Heart left ventricle (tissue), 13 donors: Measurements from ENCODE around the gene ZNF618.

Experiments used
- CTCF ChIP-seq, 12 donors: fragments of 200-600 bp; sonication (generic) in 4 of 12; IDR thresholded peaks; one replicate each; pipeline versions ENCODE4 v1.5.0 to v1.8.0; 2018 to 2022; ENCODE audit warnings: antibody characterized with exemption in 12 of 12, mild to moderate bottlenecking in 5 of 12
- POLR2A ChIP-seq, 2 donors: fragments of 450-650 bp; IDR thresholded peaks; one replicate each; pipeline ENCODE4 v1.6.1; 2017; ENCODE audit warnings: antibody characterized with exemption in 2 of 2, mild to moderate bottlenecking in 2 of 2, moderate library complexity in 2 of 2
- donor health status: ischemic (EF 13 %, LVEDD 7.1; RV severe dilation, severe dysfunction).
- donor health status: DM: no; HTN: yes; CAD: no.
- donor health status: DM: no; HTN: no; CAD: no.
- donor health status: ischemic (EF 25% LVEDD 6.9; RV normal size, moderate dysfunction).
- donor health status: ischemic (EF 25% LVEDD 5.7; RV mildly dilated, moderate dysfunction).
- donor health status: ischemic (EF 35%, LVEDD 5.7; RV mildly dilated, moderate dysfunction).
- donor health status: nonischemic (EF 11% LVEDD 7.7; RV severe dilation, severe dysfunction).
- donor health status: DM: yes; HTN: yes; CAD: no.
- donor health status: PGD.
- donor health status: ischemic (EF 29% LVEDD 5.4; RV normal size, mild dysfunction).
- donor health status: nonischemic (EF 23%, LVEDD 6.1; RV moderate dilation, normal function).

- TF ChIP-seq CTCF (IDR thresholded peaks at IDR 0.05): no peak
- TF ChIP-seq POLR2A (IDR thresholded peaks at IDR 0.05): no peak
Measured at GRCh38 chr9:113976915-113977314, 100.8 kb downstream of the ZNF618 start.
